PC-3 (cell line): Measurements from ENCODE around the gene EVA1A.

Experiments used
- CTCF ChIP-seq: fragments of 300-600 bp; sonication (generic); conservative IDR thresholded peaks from 2 replicates; pipeline ENCODE4 v1.5.1; 2017; ENCODE audit warnings: antibody characterized with exemption, low read depth, mild to moderate bottlenecking, low read length
- EZH2 ChIP-seq: fragments of 300-600 bp; sonication (generic); IDR thresholded peaks from one replicate; pipeline ENCODE4 v1.6.1; 2017; ENCODE audit warnings: antibody characterized with exemption, mild to moderate bottlenecking, low read length; ENCODE audit not compliant: unreplicated experiment
- EZH2phosphoT487 ChIP-seq: fragments of 300-600 bp; sonication (generic); IDR thresholded peaks from 2 replicates; pipeline ENCODE4 v1.6.1; 2018; ENCODE audit warnings: mild to moderate bottlenecking, antibody characterized with exemption, low read length, borderline replicate concordance

GRCh38 chr2:75540994-75541393, 19.7 kb downstream of the EVA1A start:
- TF ChIP-seq CTCF: no peak
- no peak for TF ChIP-seq EZH2
- TF ChIP-seq EZH2phosphoT487: no peak
